Melanocyte of skin (primary cell): ENCODE results near the gene NUP88. TPM values are rescaled to one million over a fixed set of nuclear protein-coding genes. Genes with fewer than 3 reads are reported as not detected.

ENCODE experiments used
- total RNA-seq, 2 donors: library from RNA; depleted of rRNA; stranded (reverse); fragments of >200 nt; gene quantifications; 2 replicates each; pipeline ENCODE4 v1.2.3, GENCODE V29; 2012

NUP88 gene
- 100 to 1,000 TPM in 1 of 2 donors, 10 to 100 TPM in 1; 54.7 to 102 TPM for total RNA-seq

DNA sequence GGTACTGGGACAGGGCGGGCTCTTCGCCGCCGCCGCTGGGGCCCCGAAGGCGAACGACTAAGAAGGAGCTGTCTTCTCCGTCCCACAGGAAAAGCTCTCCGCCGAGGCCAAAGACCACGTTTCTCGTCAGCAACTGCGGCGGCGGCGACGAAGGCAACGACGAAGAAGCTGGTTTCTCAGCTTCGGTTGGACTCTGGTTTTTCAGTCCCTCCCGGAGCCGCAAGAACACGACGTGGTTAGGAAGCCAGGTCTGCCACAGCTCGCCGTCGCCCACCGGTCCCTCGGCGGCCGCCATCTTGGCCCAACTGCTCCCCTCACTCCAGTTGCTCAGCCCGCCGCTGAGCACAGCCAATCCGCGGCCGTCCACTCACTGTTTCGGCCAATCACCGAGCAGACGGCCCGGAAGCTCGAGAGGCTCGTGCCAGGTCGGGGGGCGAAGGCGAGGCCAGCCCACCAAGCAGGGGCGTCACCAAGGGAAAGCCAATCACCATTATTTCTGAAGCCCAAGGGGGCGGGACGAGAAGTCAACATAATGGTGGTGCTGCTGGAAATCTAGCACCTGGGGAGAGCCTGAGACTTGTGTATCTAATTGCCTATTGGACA lies at the start of gene NUP88:
Gene NUP88, minus strand, starts transcription at position 307 of the 603 bp plus-strand sequence. Its CDS starts 12 bp downstream, at position 295.

DNA sequence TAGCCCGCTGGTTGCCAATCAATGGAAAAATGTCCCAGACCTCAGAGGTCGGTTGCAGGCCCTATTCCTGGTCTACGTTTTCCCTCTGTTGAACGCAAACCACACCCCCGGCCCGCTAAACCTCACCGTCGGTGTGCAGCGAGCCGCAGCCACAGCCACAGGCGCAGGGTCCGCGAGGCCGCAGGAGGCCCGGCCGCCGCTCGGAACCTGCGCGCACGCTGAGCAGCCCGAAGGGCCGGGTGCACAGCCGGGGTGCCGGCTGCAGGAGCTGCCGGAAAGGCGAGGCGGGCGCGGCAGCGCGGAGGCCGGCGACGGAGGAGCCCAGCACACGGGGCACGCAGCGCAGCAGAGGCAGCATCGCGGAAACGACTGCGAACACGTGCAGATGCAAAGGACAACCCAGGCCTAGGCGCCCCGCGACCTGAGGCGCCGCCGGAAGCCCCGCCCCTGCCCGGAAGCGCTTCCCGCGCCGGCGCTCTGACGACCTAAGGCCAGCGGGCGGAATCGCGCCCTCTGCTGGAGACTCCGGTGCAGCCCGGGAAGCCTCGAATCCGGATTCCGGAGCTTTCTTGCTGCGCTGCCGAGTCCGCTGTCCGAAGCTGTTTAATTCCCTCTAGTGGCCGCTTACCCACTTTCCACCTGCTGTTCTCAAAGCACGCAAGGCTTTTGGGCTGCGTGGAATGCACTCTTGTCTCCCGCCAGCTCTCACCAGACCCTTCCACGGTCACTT lies 19.4 kb upstream of the NUP88 start, which contains the start of gene C1QBP:
Gene C1QBP, minus strand, starts transcription at position 440 of the 730 bp plus-strand sequence. Its CDS starts 82 bp downstream, at position 358.

DNA sequence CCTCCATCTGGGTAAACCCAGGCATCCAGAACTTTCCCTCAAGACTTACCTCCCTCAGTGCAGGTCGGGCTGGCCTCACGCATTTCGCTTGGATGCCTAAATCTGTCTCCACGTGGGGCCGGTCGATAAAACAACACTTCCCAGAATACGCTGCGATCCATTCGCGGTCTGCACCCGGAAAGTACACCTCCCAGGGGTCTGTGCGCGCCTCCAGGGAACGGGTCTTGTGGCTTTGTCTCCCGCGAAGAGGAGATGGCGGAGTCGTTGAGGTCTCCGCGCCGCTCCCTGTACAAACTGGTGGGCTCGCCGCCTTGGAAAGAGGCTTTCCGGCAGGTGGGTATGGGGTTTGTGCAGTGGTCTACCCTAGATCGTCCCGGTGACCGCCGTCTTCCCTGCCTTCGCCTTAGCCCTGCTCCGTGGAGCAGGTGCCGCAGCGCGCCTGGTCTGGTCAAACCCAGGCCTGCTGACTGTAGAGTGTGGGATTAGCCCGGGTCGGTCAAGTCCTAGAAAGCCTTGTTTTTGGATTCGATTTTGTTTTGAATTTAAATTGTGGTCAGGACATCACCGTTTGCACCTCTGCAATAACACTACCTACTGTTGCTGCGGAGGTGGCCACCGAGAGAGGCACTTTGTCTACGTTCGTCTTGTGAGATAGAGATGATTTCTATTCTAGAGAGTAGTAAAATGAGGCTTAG lies 644 bp upstream of the NUP88 start, which contains the start of gene RPAIN:
Gene RPAIN, plus strand, starts transcription at position 224 of the 695 bp plus-strand sequence. Its CDS starts 29 bp downstream, at position 253.

Other genes starting within 250 kb of the NUP88 start
- gene ZNF594, start 227.8 kb downstream of the NUP88 start, total RNA-seq: 10 to 100 TPM; 11.4 to 14.3 TPM
- gene SCIMP, start 184.8 kb downstream of the NUP88 start, total RNA-seq: not detected
- 10 to 100 TPM; 35.4 to 35.6 TPM for gene RABEP1, start 137.4 kb downstream of the NUP88 start, total RNA-seq
- 10 to 100 TPM; 28.2 to 37.3 TPM for gene RPAIN, start 520 bp upstream of the NUP88 start, total RNA-seq
- 100 to 1,000 TPM; 178 to 431 TPM for gene C1QBP, start 19.5 kb upstream of the NUP88 start, total RNA-seq
- gene DHX33, start 49.3 kb upstream of the NUP88 start, total RNA-seq: 10 to 100 TPM; 26.8 to 45.0 TPM
- 10 to 100 TPM; 21.3 to 30.6 TPM for gene DERL2, start 66.5 kb upstream of the NUP88 start, total RNA-seq
- 10 to 100 TPM; 11.4 to 18.6 TPM for gene MIS12, start 66.9 kb upstream of the NUP88 start, total RNA-seq
- gene NLRP1, start 164.8 kb upstream of the NUP88 start, total RNA-seq: 1 to 10 TPM in 1 of 2 donors, under 1 TPM in 1; 0.33 to 1.4 TPM